ENCODE results near the gene EPSTI1. TPM values are rescaled to one million over a fixed set of nuclear protein-coding genes. Genes with fewer than 3 reads are reported as not detected.

Gene EPSTI1
- total and polyA plus RNA-seq, 12 donors, result 1.8 to 31.3 (median 3.7) TPM

- Histone ChIP-seq H3K4me1 (peaks cover 0 to 33% (median 20%) of the 10 kb centered on the region in 9 donors), H3K4me3 (no peak overlapping the region), H3K27ac (no peak overlapping the region), H3K9me3 (peaks cover 0 to 4% (median 0%) of the 10 kb centered on the region in 11 donors), H3K27me3 (no peaks in the 10 kb centered on the region), H3K36me3 (peaks cover 0 to 38% (median 0%) of the 10 kb centered on the region in 9 donors)
- TF ChIP-seq CTCF (IDR thresholded peaks at IDR 0.05), result no peak
- no peak for DNase-seq
- peak in 1 of 8 donors; percentile 21 for ATAC-seq
- 89% methylated on average over 9 of the region's 9 CpGs for WGBS, 2 donors
- intact Hi-C loops (cut with DNase I), result loop anchor here in 7 of 10 donors (2.0 to 10.0 kb wide), 10 partner anchors 50 to 903 kb away; partner anchors contain the start of genes CCDC122 (in 1 of the 7), DNAJC15 (in 1 of the 7) and LACC1 (in 1 of the 7)
Measured at GRCh38 chr13:42971691-42972347, 20.2 kb downstream of the EPSTI1 start.

- H3K4me1 ChIP-seq, result peaks cover 0 to 33% (median 20%) of the 10 kb centered on the region in 9 donors
- WGBS, 2 donors, result 66 to 67% methylated on average over 6 of the region's 6 CpGs
- ATAC-seq, result peak in 7 of 8 donors; percentile 43 to 86 (median 68)
Measured at GRCh38 chr13:42970824-42971690, 21.0 kb downstream of the EPSTI1 start.

GRCh38 chr13:42969565-42970172 is 22.4 kb downstream of the EPSTI1 start:
- WGBS, 2 donors, result 46 to 47% methylated on average over 12 of the region's 12 CpGs

More at GRCh38 chr13:42970824-42971690, 21.0 kb downstream of the EPSTI1 start:
- peak; percentile 60 to 84 (median 72) for TF ChIP-seq CTCF (IDR thresholded peaks at IDR 0.05)
- Histone ChIP-seq H3K9me3 (peaks cover 0 to 3% (median 0%) of the 10 kb centered on the region in 11 donors), H3K27me3 (no peaks in the 10 kb centered on the region), H3K27ac (no peak overlapping the region), H3K36me3 (peaks cover 0 to 37% (median 0%) of the 10 kb centered on the region in 9 donors), H3K4me3 (no peak overlapping the region)
- intact Hi-C loops (cut with DNase I), result loop anchor here in 7 of 10 donors (2.0 to 10.0 kb wide), 10 partner anchors 51 to 904 kb away; partner anchors contain the start of genes CCDC122 (in 1 of the 7), DNAJC15 (in 1 of the 7) and LACC1 (in 1 of the 7)
- DNase-seq, result no peak

More at GRCh38 chr13:42969565-42970172, 22.4 kb downstream of the EPSTI1 start:
- ATAC-seq (peak; percentile 77 to 96 (median 90)), DNase-seq (peak; percentile 79 to 83)
- TF ChIP-seq CTCF (IDR thresholded peaks at IDR 0.05), result peak; percentile 70 to 89 (median 84)
- Histone ChIP-seq H3K36me3 (peaks cover 0 to 40% (median 0%) of the 10 kb centered on the region in 9 donors), H3K9me3 (no peaks in the 10 kb centered on the region), H3K4me1 (peaks cover 0 to 33% (median 20%) of the 10 kb centered on the region in 9 donors), H3K27ac (no peak overlapping the region), H3K27me3 (no peaks in the 10 kb centered on the region), H3K4me3 (no peak overlapping the region)
- intact Hi-C loops (cut with DNase I), result loop anchor here in 9 of 10 donors (2.0 to 10.0 kb wide), 13 partner anchors 53 to 905 kb away; partner anchors contain the start of genes CCDC122 (in 4 of the 9), LACC1 (in 4 of the 9) and DNAJC15 (in 1 of the 9)

Measured in heart right ventricle (tissue), 16 donors.